ENCODE measurements around the gene KRTAP3-3. TPM values are rescaled to one million over a fixed set of nuclear protein-coding genes. Genes with fewer than 3 reads are reported as not detected.

Gene KRTAP3-3
- total RNA-seq, 2 donors from 2014 or later, result not detected

GRCh38 chr17:40980117-40980516 is 13.8 kb downstream of the KRTAP3-3 start:
- Histone ChIP-seq H3K4me3 (no peak overlapping the region), H3K27ac (no peak overlapping the region), H3K9me3 (no peaks in the 10 kb centered on the region), H3K27me3 (replicated peaks; ENCODE audit: insufficient read depth) (no peaks in the 10 kb centered on the region), H3K4me1 (replicated peaks) (no peaks in the 10 kb centered on the region), H3K36me3 (no peaks in the 10 kb centered on the region)
- WGBS, result 92% methylated on average over 3 of the region's 3 CpGs
- intact Hi-C loops (cut with DNase I), result no loop called here
- TF ChIP-seq POLR2A (IDR thresholded peaks at IDR 0.05) (no peak), POLR2AphosphoS5 (IDR thresholded peaks at IDR 0.05) (no peak), CTCF (IDR thresholded peaks at IDR 0.05) (no peak)
- no peak for DNase-seq (ENCODE audit: low spot score)

- H3K27ac ChIP-seq, result peak overlapping the region; percentile 32 to 51
These were observed 15.3 kb downstream of the KRTAP3-3 start for GRCh38 chr17:40978575-40979151.

GRCh38 chr17:40975516-40975915 is 18.4 kb downstream of the KRTAP3-3 start:
- no peaks in the 10 kb centered on the region for H3K27me3 ChIP-seq (replicated peaks; ENCODE audit: insufficient read depth)
- H3K9me3 ChIP-seq, result no peaks in the 10 kb centered on the region
- no peaks in the 10 kb centered on the region for H3K4me1 ChIP-seq (replicated peaks)
- no peak for DNase-seq (ENCODE audit: low spot score)
- H3K4me3 ChIP-seq, result no peak overlapping the region
- H3K27ac ChIP-seq, result no peak overlapping the region
- no peaks in the 10 kb centered on the region for H3K36me3 ChIP-seq
- intact Hi-C loops (cut with DNase I), result no loop called here
- TF ChIP-seq POLR2AphosphoS5 (IDR thresholded peaks at IDR 0.05) (no peak), CTCF (IDR thresholded peaks at IDR 0.05) (no peak), POLR2A (IDR thresholded peaks at IDR 0.05) (no peak)

More at GRCh38 chr17:40978575-40979151, 15.3 kb downstream of the KRTAP3-3 start:
- WGBS, result 40% methylated on average over 13 of the region's 13 CpGs
- DNase-seq (ENCODE audit: low spot score), result no peak
- intact Hi-C loops (cut with DNase I), result no loop called here
- peak; percentile 5 for TF ChIP-seq POLR2AphosphoS5 (IDR thresholded peaks at IDR 0.05)
- no peak for TF ChIP-seq POLR2A (IDR thresholded peaks at IDR 0.05)
- TF ChIP-seq CTCF (IDR thresholded peaks at IDR 0.05), result no peak
- Histone ChIP-seq H3K36me3 (no peaks in the 10 kb centered on the region), H3K9me3 (no peaks in the 10 kb centered on the region), H3K4me3 (no peak overlapping the region), H3K27me3 (replicated peaks; ENCODE audit: insufficient read depth) (no peaks in the 10 kb centered on the region), H3K4me1 (replicated peaks) (no peaks in the 10 kb centered on the region)

DNA sequence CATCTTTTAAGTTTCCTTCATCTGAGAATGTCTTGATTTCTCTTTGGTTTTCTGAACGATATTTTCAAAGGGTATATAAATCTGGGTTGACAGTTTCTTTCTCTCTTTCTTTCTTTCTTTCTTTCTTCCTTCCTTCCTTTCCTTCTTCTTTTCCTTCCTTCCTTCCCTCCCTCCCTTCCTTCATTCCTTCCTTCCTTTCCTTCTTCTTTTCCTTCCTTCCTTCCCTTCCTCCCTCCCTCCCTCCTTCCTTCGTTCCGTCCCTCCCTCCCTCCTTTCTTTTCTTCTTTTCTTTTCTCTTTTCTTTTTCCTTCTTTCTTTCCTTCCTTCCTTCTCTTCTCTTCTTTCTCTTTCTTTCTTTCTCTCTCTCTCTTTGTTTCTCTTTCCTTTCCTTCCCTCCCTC is 19.6 kb downstream of the KRTAP3-3 start:
- H3K36me3 ChIP-seq, result no peaks in the 10 kb centered on the region
- no peak overlapping the region for H3K27ac ChIP-seq
- H3K4me3 ChIP-seq, result no peak overlapping the region
- DNase-seq (ENCODE audit: low spot score), result no peak
- no peaks in the 10 kb centered on the region for H3K9me3 ChIP-seq
- TF ChIP-seq POLR2A (IDR thresholded peaks at IDR 0.05) (no peak), POLR2AphosphoS5 (IDR thresholded peaks at IDR 0.05) (no peak), CTCF (IDR thresholded peaks at IDR 0.05) (no peak)
- no peaks in the 10 kb centered on the region for H3K4me1 ChIP-seq (replicated peaks)
- 93% methylated on average over 3 of the region's 3 CpGs for WGBS
- intact Hi-C loops (cut with DNase I), result no loop called here
- no peaks in the 10 kb centered on the region for H3K27me3 ChIP-seq (replicated peaks; ENCODE audit: insufficient read depth)

DNA sequence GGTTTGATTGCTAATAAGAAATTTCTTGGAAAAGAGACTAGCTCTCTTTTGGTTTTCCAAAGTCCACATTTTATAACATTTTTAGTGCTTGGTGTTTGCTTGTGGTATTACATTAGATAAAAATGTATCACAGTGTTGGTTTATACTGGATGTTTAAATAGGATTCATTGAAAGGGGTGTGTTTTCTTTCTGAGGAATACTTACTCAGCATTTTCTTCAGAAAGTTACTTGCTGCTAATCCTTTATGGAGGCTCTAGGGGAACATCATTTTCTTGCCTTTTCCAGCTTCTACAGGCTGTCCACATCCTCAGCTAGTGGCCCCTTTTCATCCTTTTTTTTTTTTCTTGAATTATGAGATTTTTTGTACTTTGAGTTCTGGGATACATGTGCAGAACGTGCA is 26.4 kb downstream of the KRTAP3-3 start:
- TF ChIP-seq POLR2AphosphoS5 (IDR thresholded peaks at IDR 0.05) (no peak), CTCF (IDR thresholded peaks at IDR 0.05) (peak in 1 of 4 experiments; percentile 22), POLR2A (IDR thresholded peaks at IDR 0.05) (no peak)
- Histone ChIP-seq H3K27me3 (replicated peaks; ENCODE audit: insufficient read depth) (no peaks in the 10 kb centered on the region), H3K4me1 (replicated peaks) (no peaks in the 10 kb centered on the region), H3K36me3 (no peaks in the 10 kb centered on the region), H3K27ac (no peak overlapping the region), H3K9me3 (no peaks in the 10 kb centered on the region), H3K4me3 (no peak overlapping the region)
- 91% methylated on average over 1 of the region's 1 CpG for WGBS
- DNase-seq (ENCODE audit: low spot score), result no peak
- intact Hi-C loops (cut with DNase I), result no loop called here

Data from prostate gland (tissue), 2 donors.